Measurements from ENCODE around the gene PIP4K2A. TPM values are rescaled to one million over a fixed set of nuclear protein-coding genes. Genes with fewer than 3 reads are reported as not detected.

The PIP4K2A gene
- total and polyA plus RNA-seq, 2 donors (not counting 3 experiments of a cell fraction or from before 2014, with no cell fraction given), result 11.8 to 32.6 TPM

- intact Hi-C loops (cut with micrococcal nuclease), result loop anchor here (1.0 to 5.0 kb wide), 2 partner anchors 413 to 493 kb away; no protein-coding TSS in a partner anchor
- H3K27ac ChIP-seq (ENCODE audit: insufficient read depth, low read depth, low read length), result no peak overlapping the region
- H3K4me2 ChIP-seq (ENCODE audit: insufficient read depth, low read length), result no peak overlapping the region
- peaks cover 0 to 6% of the 10 kb centered on the region in 2 experiments for H3K36me3 ChIP-seq (ENCODE audit: control insufficient read depth in 2 of 2, extremely low read depth in 1 of 2, insufficient read depth in 2 of 2, low read length in 2 of 2)
- CTCF ChIA-PET, result interaction anchor here (0.6 to 6.2 kb wide), 27 partner anchors 10 to 580 kb away, joined by 3 to 76 read pairs (median 4); partner anchors contain the start of gene PIP4K2A
- H2AFZ ChIP-seq (ENCODE audit: low read depth, low read length), result no peak overlapping the region
- H4K20me1 ChIP-seq (replicated peaks; ENCODE audit: control insufficient read depth, extremely low read depth, insufficient read depth, low read length), result no peaks in the 10 kb centered on the region
- no peak overlapping the region for H3K9ac ChIP-seq (replicated peaks; ENCODE audit: extremely low read depth, insufficient read depth, low read length)
- H3K27me3 ChIP-seq (ENCODE audit: control insufficient read depth in 2 of 2, insufficient read depth in 2 of 2, low read length in 2 of 2), result no peaks in the 10 kb centered on the region
- H3K9me1 ChIP-seq (replicated peaks; ENCODE audit: control insufficient read depth, extremely low read depth, insufficient read depth, low read length), result no peaks in the 10 kb centered on the region
- FAIRE-seq (peak; percentile 67), DNase-seq (ENCODE audit: low read depth, low spot score) (peak; percentile 18)
- dilution Hi-C loops (cut with MboI; ENCODE audit: extremely low pct_ligation_motif_present, low sequenced_read_pairs), result no loop called here
- BruUV-seq (replicated peaks), result no TSS peak
- H3K79me2 ChIP-seq (ENCODE audit: control insufficient read depth, insufficient read depth, low read length), result no peaks in the 10 kb centered on the region
- no peaks in the 10 kb centered on the region for H3K4me1 ChIP-seq (ENCODE audit: control insufficient read depth, extremely low read depth, insufficient read depth, low read length)
- H3K9me3 ChIP-seq (replicated peaks; ENCODE audit: control insufficient read depth, insufficient read depth, low read length), result no peaks in the 10 kb centered on the region
- POLR2A ChIA-PET, result no interaction called here
- TF ChIP-seq POLR2A (IDR thresholded peaks at IDR 0.05; ENCODE audit: low read depth, low read length) (no peak), CTCF (IDR thresholded peaks at IDR 0.05; ENCODE audit: extremely low read depth in 1 of 2, insufficient read depth in 1 of 2, low read depth in 1 of 2, low read length in 2 of 2) (peak; percentile 44 to 52)
- no peak overlapping the region for H3K4me3 ChIP-seq (replicated peaks in 1 of 3; ENCODE audit: insufficient read depth in 1 of 3, low read depth in 1 of 3, low read length in 3 of 3)
Measured at GRCh38 chr10:22573820-22574569, 140.4 kb downstream of the PIP4K2A start.

GRCh38 chr10:22570733-22571430 is 143.5 kb downstream of the PIP4K2A start:
- POLR2A ChIA-PET, result no interaction called here
- no peak for DNase-seq (ENCODE audit: low read depth, low spot score)
- dilution Hi-C loops (cut with MboI; ENCODE audit: extremely low pct_ligation_motif_present, low sequenced_read_pairs) (no loop called here), intact Hi-C loops (cut with micrococcal nuclease) (loop anchor here (5.0 kb wide), 1 partner anchor 496 kb away; no protein-coding TSS in a partner anchor)
- H3K9ac ChIP-seq (replicated peaks; ENCODE audit: extremely low read depth, insufficient read depth, low read length), result no peak overlapping the region
- H4K20me1 ChIP-seq (replicated peaks; ENCODE audit: control insufficient read depth, extremely low read depth, insufficient read depth, low read length), result no peaks in the 10 kb centered on the region
- no peaks in the 10 kb centered on the region for H3K9me3 ChIP-seq (replicated peaks; ENCODE audit: control insufficient read depth, insufficient read depth, low read length)
- H3K36me3 ChIP-seq (ENCODE audit: control insufficient read depth in 2 of 2, extremely low read depth in 1 of 2, insufficient read depth in 2 of 2, low read length in 2 of 2), result peaks cover 0 to 7% of the 10 kb centered on the region in 2 experiments
- H3K27me3 ChIP-seq (ENCODE audit: control insufficient read depth in 2 of 2, insufficient read depth in 2 of 2, low read length in 2 of 2), result no peaks in the 10 kb centered on the region
- no peak overlapping the region for H3K4me2 ChIP-seq (ENCODE audit: insufficient read depth, low read length)
- no peak overlapping the region for H3K4me3 ChIP-seq (replicated peaks in 1 of 3; ENCODE audit: insufficient read depth in 1 of 3, low read depth in 1 of 3, low read length in 3 of 3)
- H2AFZ ChIP-seq (ENCODE audit: low read depth, low read length), result no peak overlapping the region
- FAIRE-seq, result peak; percentile 44
- H3K27ac ChIP-seq (ENCODE audit: insufficient read depth, low read depth, low read length), result no peak overlapping the region
- CTCF ChIA-PET, result interaction anchor here (6.2 kb wide), 1 partner anchor 419 kb away, joined by 76 read pairs; no protein-coding TSS in a partner anchor
- no peaks in the 10 kb centered on the region for H3K79me2 ChIP-seq (ENCODE audit: control insufficient read depth, insufficient read depth, low read length)
- no peaks in the 10 kb centered on the region for H3K4me1 ChIP-seq (ENCODE audit: control insufficient read depth, extremely low read depth, insufficient read depth, low read length)
- TF ChIP-seq JUN (IDR thresholded peaks at IDR 0.05; ENCODE audit: borderline replicate concordance, insufficient read depth, insufficient read length, low read depth) (no peak), MYC (IDR thresholded peaks at IDR 0.05; ENCODE audit: low read depth, low read length) (no peak), GATA2 (IDR thresholded peaks at IDR 0.05; ENCODE audit: insufficient read depth, insufficient read length, low read depth, low read length) (no peak), POLR2A (IDR thresholded peaks at IDR 0.05; ENCODE audit: low read depth, low read length) (no peak), CTCF (IDR thresholded peaks at IDR 0.05; ENCODE audit: extremely low read depth in 1 of 2, insufficient read depth in 1 of 2, low read depth in 1 of 2, low read length in 2 of 2) (no peak), POLR2AphosphoS5 (IDR thresholded peaks at IDR 0.05; ENCODE audit: insufficient read depth, low read depth, low read length) (no peak), EZH2 (IDR thresholded peaks at IDR 0.05; ENCODE audit: borderline replicate concordance, low read depth, low read length, severe bottlenecking) (no peak)
- no peaks in the 10 kb centered on the region for H3K9me1 ChIP-seq (replicated peaks; ENCODE audit: control insufficient read depth, extremely low read depth, insufficient read depth, low read length)
- BruUV-seq (replicated peaks), result no TSS peak
